GM12875 (cell line): ENCODE data around the gene COIL.

Source experiments
- H3K4me3 ChIP-seq: one replicate; pipeline ENCODE4 v1.5.1; 2011; ENCODE audit warnings: low read depth, low read length, control low read depth
- TF ChIP-seq, protein P1 (sequence below): IDR thresholded peaks from 2 replicates; pipeline ENCODE4 v1.5.1; 2011; ENCODE audit warnings: low read depth, mild to moderate bottlenecking, control low read depth, inconsistent platforms, low read length, moderate library complexity, borderline replicate concordance; ENCODE audit not compliant: insufficient read depth

The COIL gene

DNA sequence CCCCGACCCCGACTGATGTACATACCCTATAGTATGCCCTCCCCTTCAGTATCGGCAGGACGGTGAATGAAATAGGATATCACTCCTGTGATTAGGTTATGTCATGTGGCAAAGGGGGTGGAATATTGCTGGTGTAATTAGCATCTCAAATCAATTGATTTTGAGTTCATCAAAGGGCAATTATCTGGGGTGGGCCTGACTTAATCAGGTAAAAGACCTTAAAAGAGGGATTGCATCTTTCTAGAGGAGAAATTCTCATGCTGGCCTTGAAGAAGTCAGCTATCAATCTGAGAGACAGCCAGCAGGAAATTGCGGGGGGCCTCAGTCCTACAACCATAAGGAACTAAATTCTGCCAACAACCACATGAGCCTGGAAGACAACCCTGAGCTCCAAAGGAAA is 57.3 kb downstream of the COIL start:
- no peak overlapping the region for H3K4me3 ChIP-seq
- TF ChIP-seq, protein P1, sequence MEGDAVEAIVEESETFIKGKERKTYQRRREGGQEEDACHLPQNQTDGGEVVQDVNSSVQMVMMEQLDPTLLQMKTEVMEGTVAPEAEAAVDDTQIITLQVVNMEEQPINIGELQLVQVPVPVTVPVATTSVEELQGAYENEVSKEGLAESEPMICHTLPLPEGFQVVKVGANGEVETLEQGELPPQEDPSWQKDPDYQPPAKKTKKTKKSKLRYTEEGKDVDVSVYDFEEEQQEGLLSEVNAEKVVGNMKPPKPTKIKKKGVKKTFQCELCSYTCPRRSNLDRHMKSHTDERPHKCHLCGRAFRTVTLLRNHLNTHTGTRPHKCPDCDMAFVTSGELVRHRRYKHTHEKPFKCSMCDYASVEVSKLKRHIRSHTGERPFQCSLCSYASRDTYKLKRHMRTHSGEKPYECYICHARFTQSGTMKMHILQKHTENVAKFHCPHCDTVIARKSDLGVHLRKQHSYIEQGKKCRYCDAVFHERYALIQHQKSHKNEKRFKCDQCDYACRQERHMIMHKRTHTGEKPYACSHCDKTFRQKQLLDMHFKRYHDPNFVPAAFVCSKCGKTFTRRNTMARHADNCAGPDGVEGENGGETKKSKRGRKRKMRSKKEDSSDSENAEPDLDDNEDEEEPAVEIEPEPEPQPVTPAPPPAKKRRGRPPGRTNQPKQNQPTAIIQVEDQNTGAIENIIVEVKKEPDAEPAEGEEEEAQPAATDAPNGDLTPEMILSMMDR: no peak

DNA sequence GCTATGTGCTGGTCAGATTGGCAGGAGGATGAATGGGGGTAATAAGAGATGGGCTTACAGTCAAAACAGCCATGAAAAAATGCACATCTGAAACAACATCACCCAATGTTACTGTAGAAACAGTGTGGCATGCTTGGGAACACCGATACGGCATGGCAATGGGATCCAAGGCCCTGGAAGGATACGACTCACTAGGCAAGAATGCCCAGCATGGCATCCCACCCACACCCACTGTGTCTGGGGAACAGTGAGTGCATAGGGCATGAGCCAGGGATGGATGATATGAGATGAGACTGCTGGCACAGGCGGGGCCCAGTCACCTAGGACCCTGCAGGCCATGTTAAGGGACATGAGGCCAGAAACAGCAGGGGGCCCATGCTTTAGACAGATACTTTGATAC is 58.5 kb downstream of the COIL start:
- no peak overlapping the region for H3K4me3 ChIP-seq
- TF ChIP-seq, protein P1: no peak

DNA sequence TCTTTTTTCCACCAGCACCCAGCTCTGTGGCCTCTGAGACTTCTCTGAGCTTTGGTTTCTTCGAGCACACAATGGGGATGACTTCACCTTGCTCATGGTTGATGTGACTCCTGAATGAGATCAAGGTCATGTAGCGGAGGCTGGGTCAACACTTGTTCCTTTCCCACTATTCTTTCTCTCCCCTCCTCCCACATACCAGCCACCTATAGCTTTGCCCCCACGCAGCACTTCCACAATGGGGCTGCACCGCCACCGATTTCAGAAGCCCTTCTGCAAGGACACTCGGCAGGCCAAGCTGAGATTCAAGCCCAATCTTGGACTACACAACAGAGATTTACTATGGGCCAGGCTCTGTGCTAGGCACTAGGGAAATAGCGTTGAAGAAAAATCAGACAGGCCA is 61.4 kb downstream of the COIL start:
- TF ChIP-seq, protein P1: no peak

DNA sequence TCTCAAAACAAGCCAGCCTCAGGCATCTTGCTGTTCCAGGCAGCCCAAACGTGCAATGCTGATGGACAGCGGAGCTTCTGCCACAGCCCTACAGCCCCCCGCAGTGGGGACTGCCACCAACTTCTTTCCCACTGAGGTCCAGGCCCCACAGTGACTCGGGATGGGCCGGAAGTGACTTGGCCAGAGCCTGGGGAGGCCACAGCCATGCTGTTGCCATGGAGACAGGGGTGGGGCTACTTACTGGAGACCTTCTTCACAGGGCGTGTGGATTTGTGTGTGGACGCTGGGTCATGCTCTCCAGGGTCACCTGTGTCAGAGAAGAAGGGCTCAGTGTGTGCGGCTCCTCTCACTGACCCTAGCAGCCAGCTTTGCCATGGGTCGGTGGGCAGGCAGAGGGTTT is 62.0 kb downstream of the COIL start:
- no peak overlapping the region for H3K4me3 ChIP-seq
- TF ChIP-seq, protein P1: no peak

More for the DNA sequence above, 61.4 kb downstream of the COIL start:
- no peak overlapping the region for H3K4me3 ChIP-seq

DNA sequence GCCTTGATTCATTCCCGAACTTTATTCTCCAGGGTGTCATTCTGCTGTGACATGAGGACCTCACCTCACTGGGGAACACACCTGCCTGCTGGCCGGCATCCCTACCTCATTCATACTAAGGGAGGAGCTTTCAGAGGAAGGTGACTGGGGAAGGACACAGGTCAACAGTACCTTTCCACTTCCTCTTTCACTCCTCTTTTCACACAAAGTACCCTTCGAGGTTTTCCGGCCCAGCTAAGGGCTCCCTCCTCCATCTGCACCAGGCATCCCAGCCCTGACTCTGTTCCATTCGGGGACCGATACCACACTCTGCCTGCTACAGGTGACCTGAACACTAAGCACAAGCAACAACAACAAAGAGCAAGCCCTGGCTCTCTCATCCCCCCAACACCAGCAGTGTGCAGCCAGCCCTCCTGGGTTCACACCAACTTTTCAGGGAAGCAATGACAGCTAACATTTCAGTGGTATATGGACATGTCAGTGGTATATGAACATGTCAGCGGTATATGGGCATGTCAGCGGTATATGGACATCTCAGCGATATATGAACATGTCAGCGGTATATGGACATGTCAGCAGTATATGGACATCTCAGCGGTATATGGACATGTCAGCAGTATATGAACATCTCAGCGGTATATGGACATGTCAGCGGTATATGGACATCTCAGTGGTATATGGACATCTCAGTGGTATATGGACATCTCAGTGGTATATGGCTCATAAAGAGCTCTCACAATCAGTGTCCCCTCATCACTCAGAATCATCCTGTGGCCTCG is 63.0 kb downstream of the COIL start:
- TF ChIP-seq, protein P1: no peak
- no peak overlapping the region for H3K4me3 ChIP-seq

DNA sequence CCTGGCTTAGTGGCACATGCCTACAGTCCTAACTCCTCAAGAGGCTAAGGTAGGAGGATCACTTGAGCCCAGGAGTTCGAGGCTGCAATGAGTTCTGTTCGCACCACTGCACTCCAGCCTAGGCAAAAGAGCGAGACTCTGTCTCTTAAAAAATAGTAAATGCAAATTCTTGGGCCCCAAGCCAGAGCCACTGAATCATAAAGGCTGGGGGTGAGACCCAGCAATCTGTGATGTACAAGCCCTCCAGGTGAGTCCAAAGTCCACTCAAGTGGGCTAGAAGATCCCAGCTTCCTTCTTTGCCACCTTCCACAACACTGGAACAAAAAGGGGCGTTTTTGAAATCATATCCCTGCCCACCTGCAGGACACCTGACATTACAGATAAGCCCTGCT is 63.9 kb downstream of the COIL start:
- no peak overlapping the region for H3K4me3 ChIP-seq
- TF ChIP-seq, protein P1: no peak
